ENCODE results near the gene SULT2B1.

Gene SULT2B1

GRCh38 chr19:48551437-48552302 lies at the start of gene SULT2B1:
Gene SULT2B1, plus strand, starts transcription at chr19:48552172. Its CDS starts 81 bp downstream, at chr19:48552253.
- peak; percentile 43 for DNase-seq (ENCODE audit: low read depth)

GRCh38 chr19:48502350-48503018 lies 49.5 kb upstream of the SULT2B1 start:
- no peak overlapping the region for H3K4me3 ChIP-seq (ENCODE audit: low read depth, low read length)
- TF ChIP-seq, protein P1, sequence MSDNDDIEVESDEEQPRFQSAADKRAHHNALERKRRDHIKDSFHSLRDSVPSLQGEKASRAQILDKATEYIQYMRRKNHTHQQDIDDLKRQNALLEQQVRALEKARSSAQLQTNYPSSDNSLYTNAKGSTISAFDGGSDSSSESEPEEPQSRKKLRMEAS (IDR thresholded peaks at IDR 0.05; ENCODE audit: low read depth, low read length): peak; percentile 56; the same call in 1 of the 2 replicates
- no peak for TF ChIP-seq CTCF (IDR thresholded peaks at IDR 0.05; ENCODE audit: low read depth, low read length)
- no peak for DNase-seq (ENCODE audit: low read depth)

More at GRCh38 chr19:48551437-48552302, at the start of gene SULT2B1:
- TF ChIP-seq, protein P1 (IDR thresholded peaks at IDR 0.05; ENCODE audit: low read depth, low read length): no peak
- TF ChIP-seq MYC (IDR thresholded peaks at IDR 0.05; ENCODE audit: low read depth, low read length) (no peak), POLR2A (IDR thresholded peaks at IDR 0.05; ENCODE audit: extremely low read depth, insufficient read length) (no peak), CTCF (IDR thresholded peaks at IDR 0.05; ENCODE audit: low read depth, low read length) (no peak)
- no peak within 1 kb of the TSS for H3K4me3 ChIP-seq (ENCODE audit: low read depth, low read length)

DNA sequence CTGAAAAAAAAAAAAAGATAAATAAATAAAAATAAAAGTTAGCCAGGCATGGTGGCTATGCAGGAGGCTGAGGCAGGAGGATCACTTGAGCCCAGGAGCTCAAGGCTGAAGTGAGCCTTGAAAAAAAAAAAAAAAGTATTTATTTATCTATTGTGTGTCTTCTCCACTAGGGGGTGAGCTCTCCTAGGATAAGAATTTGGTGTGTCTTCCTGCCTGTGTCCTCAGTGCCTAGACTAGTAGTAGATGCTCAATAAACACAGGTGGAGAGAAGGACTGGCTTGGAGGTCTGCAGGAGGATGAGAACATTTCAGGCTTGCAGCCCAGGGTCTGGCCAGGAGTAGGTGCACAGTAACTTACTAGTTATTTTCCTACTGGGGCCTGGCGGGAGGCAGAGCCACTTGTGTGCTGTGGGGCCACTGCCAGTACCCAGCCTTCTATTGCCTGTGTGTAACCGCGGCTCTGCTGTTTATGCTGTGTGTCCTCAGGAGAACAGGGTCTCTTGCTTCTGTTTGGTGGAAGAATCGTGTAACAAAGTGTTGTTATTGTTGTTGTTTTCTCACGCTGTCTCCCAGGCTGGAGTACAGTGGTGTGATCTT lies 45.7 kb upstream of the SULT2B1 start:
- TF ChIP-seq CTCF (IDR thresholded peaks at IDR 0.05; ENCODE audit: low read depth, low read length) (peak; percentile 94), POLR2A (IDR thresholded peaks at IDR 0.05; ENCODE audit: extremely low read depth, insufficient read length) (no peak)
- no peak overlapping the region for H3K4me3 ChIP-seq (ENCODE audit: low read depth, low read length)
- DNase-seq (ENCODE audit: low read depth): peak; percentile 93

- no peak for DNase-seq (ENCODE audit: low read depth)
- H3K4me3 ChIP-seq (ENCODE audit: low read depth, low read length): no peak overlapping the region
- TF ChIP-seq POLR2A (IDR thresholded peaks at IDR 0.05; ENCODE audit: extremely low read depth, insufficient read length) (no peak), MYC (IDR thresholded peaks at IDR 0.05; ENCODE audit: low read depth, low read length) (no peak), CTCF (IDR thresholded peaks at IDR 0.05; ENCODE audit: low read depth, low read length) (no peak)
- TF ChIP-seq, protein P1 (IDR thresholded peaks at IDR 0.05; ENCODE audit: low read depth, low read length): no peak
Observed at GRCh38 chr19:48507911-48508439, 44.0 kb upstream of the SULT2B1 start.

DNA sequence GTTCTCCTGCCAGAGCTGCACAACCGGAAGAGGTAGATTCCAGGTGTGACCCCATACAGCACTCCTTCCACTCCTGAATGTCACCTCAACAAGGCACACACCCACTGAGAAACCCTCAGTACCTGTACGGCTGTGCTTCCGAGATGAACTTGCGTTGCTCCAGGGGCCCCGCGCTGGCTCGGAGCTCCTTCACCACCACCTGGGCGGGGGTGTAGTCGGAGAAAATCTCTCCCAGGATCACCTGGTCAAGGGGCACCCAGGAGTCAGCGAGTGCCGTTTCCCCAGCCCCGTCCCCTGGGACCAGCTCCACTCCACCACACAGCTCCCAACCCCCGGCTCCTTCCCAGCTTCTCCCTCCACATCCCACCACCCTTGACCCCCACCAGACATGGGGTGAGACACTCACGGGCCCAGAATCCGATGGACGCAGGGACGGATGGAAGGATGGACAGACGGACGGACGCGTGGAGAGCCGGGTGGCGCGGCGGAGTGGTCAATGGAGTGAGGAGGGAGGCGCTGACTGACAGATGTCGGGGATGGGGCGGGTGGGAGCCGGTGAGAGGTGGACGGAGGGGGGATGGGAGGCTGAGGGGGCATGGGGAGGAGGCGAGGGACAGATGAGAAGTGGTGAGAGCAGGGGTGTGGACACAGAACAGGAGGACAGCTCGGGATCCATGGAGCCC lies 43.1 kb upstream of the SULT2B1 start:
- H3K4me3 ChIP-seq (ENCODE audit: low read depth, low read length): no peak overlapping the region
- DNase-seq (ENCODE audit: low read depth): peak; percentile 37
- TF ChIP-seq, protein P1 (IDR thresholded peaks at IDR 0.05; ENCODE audit: low read depth, low read length): no peak
- no peak for TF ChIP-seq POLR2A (IDR thresholded peaks at IDR 0.05; ENCODE audit: extremely low read depth, insufficient read length)

Data from NB4 (cell line).